ENCODE results near the gene LMBRD2.

LMBRD2 gene

GRCh38 chr5:36174119-36174518 lies 22.4 kb upstream of the LMBRD2 start:
- H3K4me1 ChIP-seq (ENCODE audit: insufficient read depth, low read length), result no peaks in the 10 kb centered on the region
- H3K9ac ChIP-seq (ENCODE audit: low read depth, low read length), result no peak overlapping the region
- H3K9me3 ChIP-seq (ENCODE audit: control insufficient read depth, insufficient read depth, low read length), result no peaks in the 10 kb centered on the region
- peaks cover 17% of the 10 kb centered on the region for H3K36me3 ChIP-seq (ENCODE audit: insufficient read depth, low read length)

GRCh38 chr5:36173426-36173825 lies 21.7 kb upstream of the LMBRD2 start:
- no peak overlapping the region for H3K9ac ChIP-seq (ENCODE audit: low read depth, low read length)
- no peaks in the 10 kb centered on the region for H3K4me1 ChIP-seq (ENCODE audit: insufficient read depth, low read length)
- no peaks in the 10 kb centered on the region for H3K9me3 ChIP-seq (ENCODE audit: control insufficient read depth, insufficient read depth, low read length)
- H3K36me3 ChIP-seq (ENCODE audit: insufficient read depth, low read length), result peaks cover 17% of the 10 kb centered on the region

DNA sequence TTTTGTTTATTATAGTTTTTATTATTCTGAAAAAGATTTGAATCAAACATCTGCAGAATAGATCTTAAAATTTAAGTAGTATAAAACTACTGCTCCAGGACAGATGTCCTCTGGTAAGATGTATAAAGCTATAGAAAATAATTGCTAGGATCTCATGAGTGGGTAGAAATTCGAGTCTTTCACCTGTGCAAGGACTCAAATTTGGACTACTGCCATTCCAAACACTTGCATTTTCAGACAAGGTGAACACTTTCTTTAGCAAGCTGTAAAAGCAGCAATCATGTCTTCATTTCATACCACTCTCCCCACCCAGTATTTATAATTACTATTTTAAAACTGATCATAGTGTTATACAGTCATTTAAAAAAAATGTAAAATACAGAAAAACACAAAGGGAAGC lies 20.9 kb upstream of the LMBRD2 start:
- H3K9ac ChIP-seq (ENCODE audit: low read depth, low read length), result no peak overlapping the region
- no peaks in the 10 kb centered on the region for H3K9me3 ChIP-seq (ENCODE audit: control insufficient read depth, insufficient read depth, low read length)
- no peaks in the 10 kb centered on the region for H3K4me1 ChIP-seq (ENCODE audit: insufficient read depth, low read length)
- H3K36me3 ChIP-seq (ENCODE audit: insufficient read depth, low read length), result peaks cover 13% of the 10 kb centered on the region

- no peaks in the 10 kb centered on the region for H3K4me1 ChIP-seq (ENCODE audit: insufficient read depth, low read length)
- H3K36me3 ChIP-seq (ENCODE audit: insufficient read depth, low read length), result peaks cover 16% of the 10 kb centered on the region
- no peaks in the 10 kb centered on the region for H3K9me3 ChIP-seq (ENCODE audit: control insufficient read depth, insufficient read depth, low read length)
- no peak overlapping the region for H3K9ac ChIP-seq (ENCODE audit: low read depth, low read length)
Measured at GRCh38 chr5:36170832-36171424, 19.2 kb upstream of the LMBRD2 start.

GRCh38 chr5:36168737-36169136 lies 17.1 kb upstream of the LMBRD2 start:
- Histone ChIP-seq H3K4me1 (ENCODE audit: insufficient read depth, low read length) (no peaks in the 10 kb centered on the region), H3K9ac (ENCODE audit: low read depth, low read length) (no peak overlapping the region), H3K36me3 (ENCODE audit: insufficient read depth, low read length) (peaks cover 11% of the 10 kb centered on the region), H3K9me3 (ENCODE audit: control insufficient read depth, insufficient read depth, low read length) (no peaks in the 10 kb centered on the region)

GRCh38 chr5:36164461-36164860 lies 12.8 kb upstream of the LMBRD2 start:
- no peak overlapping the region for H3K9ac ChIP-seq (ENCODE audit: low read depth, low read length)
- peaks cover 12% of the 10 kb centered on the region for H3K36me3 ChIP-seq (ENCODE audit: insufficient read depth, low read length)
- H3K4me1 ChIP-seq (ENCODE audit: insufficient read depth, low read length), result no peaks in the 10 kb centered on the region; the same call in 1 of the 2 replicates

GRCh38 chr5:36162810-36163486 lies 11.3 kb upstream of the LMBRD2 start:
- H3K9ac ChIP-seq (ENCODE audit: low read depth, low read length), result no peak overlapping the region
- H3K9me3 ChIP-seq (ENCODE audit: control insufficient read depth, insufficient read depth, low read length), result no peaks in the 10 kb centered on the region
- H3K36me3 ChIP-seq (ENCODE audit: insufficient read depth, low read length), result peaks cover 16% of the 10 kb centered on the region
- H3K4me1 ChIP-seq (ENCODE audit: insufficient read depth, low read length), result no peaks in the 10 kb centered on the region; the same call in 1 of the 2 replicates

More at GRCh38 chr5:36164461-36164860, 12.8 kb upstream of the LMBRD2 start:
- no peaks in the 10 kb centered on the region for H3K9me3 ChIP-seq (ENCODE audit: control insufficient read depth, insufficient read depth, low read length)

DNA sequence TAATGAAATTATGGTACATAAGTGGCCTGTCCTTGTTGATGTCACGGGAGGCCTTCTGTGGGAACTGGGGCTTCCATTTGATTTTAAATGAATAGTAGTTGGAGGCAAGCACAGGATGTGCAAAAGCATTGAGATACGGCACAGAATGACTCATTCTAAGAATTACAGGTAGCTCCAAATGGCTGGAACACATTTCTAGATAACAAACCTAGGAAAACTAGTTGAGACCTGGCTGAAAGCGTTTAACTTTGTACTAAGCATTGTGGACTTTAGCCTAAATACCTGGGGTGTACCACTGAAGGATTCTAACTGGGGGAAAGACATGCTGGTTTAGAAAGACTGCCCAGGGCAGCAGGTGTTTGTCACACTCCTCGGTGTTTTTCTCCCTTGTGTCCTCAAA lies 9.7 kb upstream of the LMBRD2 start:
- peaks cover 22% of the 10 kb centered on the region for H3K36me3 ChIP-seq (ENCODE audit: insufficient read depth, low read length)
- H3K9me3 ChIP-seq (ENCODE audit: control insufficient read depth, insufficient read depth, low read length), result no peaks in the 10 kb centered on the region
- no peak overlapping the region for H3K9ac ChIP-seq (ENCODE audit: low read depth, low read length)
- no peaks in the 10 kb centered on the region; the same call in 1 of the 2 replicates for H3K4me1 ChIP-seq (ENCODE audit: insufficient read depth, low read length)

DNA sequence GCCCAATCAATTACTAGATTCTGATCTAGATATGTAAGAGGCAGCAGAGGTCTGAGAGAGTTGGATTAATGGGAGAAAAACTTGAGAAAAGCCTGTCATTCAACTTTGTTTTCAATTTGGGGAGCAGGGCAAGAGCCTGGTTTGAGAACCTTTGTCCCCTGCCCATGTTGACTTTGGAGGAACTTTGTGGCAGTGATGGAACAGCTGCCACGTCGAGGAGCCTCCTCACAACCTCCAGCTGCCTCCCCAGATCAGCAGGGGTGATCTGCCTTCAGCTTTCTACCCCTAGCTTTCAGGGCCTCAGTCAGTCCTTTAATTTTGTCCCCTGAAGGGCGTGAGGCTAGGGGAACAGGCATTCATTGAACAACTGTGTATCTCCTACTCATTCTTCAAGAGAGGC lies 8.9 kb upstream of the LMBRD2 start:
- Histone ChIP-seq H3K9ac (ENCODE audit: low read depth, low read length) (no peak overlapping the region), H3K4me1 (ENCODE audit: insufficient read depth, low read length) (no peaks in the 10 kb centered on the region; the same call in 1 of the 2 replicates), H3K36me3 (ENCODE audit: insufficient read depth, low read length) (peaks cover 24% of the 10 kb centered on the region), H3K9me3 (ENCODE audit: control insufficient read depth, insufficient read depth, low read length) (no peaks in the 10 kb centered on the region)

DNA sequence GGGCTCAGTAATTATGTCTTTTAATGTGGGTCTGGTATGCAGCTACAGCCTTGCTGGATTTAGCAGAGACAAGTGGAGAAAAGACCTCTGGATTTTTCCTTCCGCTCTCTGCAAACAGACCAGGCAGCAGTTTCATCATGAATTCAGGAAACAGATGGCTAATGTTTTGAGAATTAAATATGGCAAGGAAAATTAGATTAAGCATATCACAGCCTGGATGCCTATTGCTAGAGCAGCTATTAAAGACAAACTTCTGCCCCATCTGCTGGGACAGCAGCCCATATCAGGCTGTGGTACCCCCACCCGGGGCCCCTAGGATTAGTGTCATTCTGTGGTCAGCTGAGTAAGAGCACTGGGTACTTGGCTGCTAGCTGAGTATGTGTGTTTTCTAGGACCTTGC lies 6.5 kb upstream of the LMBRD2 start:
- Histone ChIP-seq H3K4me1 (ENCODE audit: insufficient read depth, low read length) (no peaks in the 10 kb centered on the region; the same call in 1 of the 2 replicates), H3K36me3 (ENCODE audit: insufficient read depth, low read length) (peaks cover 20% of the 10 kb centered on the region), H3K9ac (ENCODE audit: low read depth, low read length) (no peak overlapping the region), H3K9me3 (ENCODE audit: control insufficient read depth, insufficient read depth, low read length) (no peaks in the 10 kb centered on the region)

DNA sequence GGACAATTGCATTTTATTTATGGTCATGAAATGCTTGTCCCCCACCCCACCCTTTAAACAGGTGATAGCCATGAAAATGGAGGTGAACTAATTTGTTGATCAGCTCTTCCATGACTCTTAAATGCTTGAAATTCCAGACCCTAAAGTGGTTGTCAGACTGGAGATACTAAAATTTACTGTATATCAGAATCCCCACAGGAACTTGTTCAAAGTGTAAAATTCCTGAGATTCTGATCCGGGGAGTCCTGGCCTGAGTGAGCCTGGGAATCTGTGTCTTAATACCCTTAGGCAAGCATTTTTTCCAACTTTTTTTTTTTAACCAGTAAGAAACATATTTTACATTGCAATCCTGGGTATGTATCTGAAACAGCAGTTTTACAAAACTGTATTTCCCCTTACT lies 4.9 kb upstream of the LMBRD2 start:
- no peak overlapping the region for H3K9ac ChIP-seq (ENCODE audit: low read depth, low read length)
- H3K36me3 ChIP-seq (ENCODE audit: insufficient read depth, low read length), result peaks cover 20% of the 10 kb centered on the region
- H3K4me1 ChIP-seq (ENCODE audit: insufficient read depth, low read length), result no peaks in the 10 kb centered on the region
- no peaks in the 10 kb centered on the region for H3K9me3 ChIP-seq (ENCODE audit: control insufficient read depth, insufficient read depth, low read length)

GRCh38 chr5:36156121-36156601 lies 4.5 kb upstream of the LMBRD2 start:
- peaks cover 20% of the 10 kb centered on the region for H3K36me3 ChIP-seq (ENCODE audit: insufficient read depth, low read length)
- H3K4me1 ChIP-seq (ENCODE audit: insufficient read depth, low read length), result no peaks in the 10 kb centered on the region
- no peaks in the 10 kb centered on the region for H3K9me3 ChIP-seq (ENCODE audit: control insufficient read depth, insufficient read depth, low read length)
- H3K9ac ChIP-seq (ENCODE audit: low read depth, low read length), result no peak overlapping the region

DNA sequence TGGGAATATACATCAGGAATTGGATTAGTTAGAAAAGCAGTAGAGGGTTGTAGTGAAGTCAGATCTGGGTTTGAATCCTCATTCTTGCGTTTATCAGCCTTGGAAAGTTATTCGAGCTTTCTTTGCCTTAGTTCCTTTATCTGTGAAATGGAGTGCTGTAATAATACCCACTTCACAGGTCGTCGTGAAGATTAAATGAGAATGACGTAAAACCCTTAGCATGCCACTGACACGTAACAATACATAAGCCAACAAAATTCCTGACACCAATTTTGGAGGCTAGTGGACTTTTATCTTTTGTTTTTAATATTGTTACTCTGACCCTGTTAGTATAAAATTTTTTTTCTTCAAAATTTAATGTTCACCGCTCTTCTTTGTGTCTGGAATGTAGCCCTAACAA lies 3.6 kb upstream of the LMBRD2 start:
- Histone ChIP-seq H3K9ac (ENCODE audit: low read depth, low read length) (no peak overlapping the region), H3K4me1 (ENCODE audit: insufficient read depth, low read length) (0 out of 2 replicates have a peak, but pooled peaks cover 3% of the 10 kb centered on the region), H3K36me3 (ENCODE audit: insufficient read depth, low read length) (peaks cover 20% of the 10 kb centered on the region), H3K9me3 (ENCODE audit: control insufficient read depth, insufficient read depth, low read length) (no peaks in the 10 kb centered on the region)

- H3K4me1 ChIP-seq (ENCODE audit: insufficient read depth, low read length), result 0 out of 2 replicates have a peak, but pooled peaks cover 3% of the 10 kb centered on the region
- peaks cover 14% of the 10 kb centered on the region for H3K36me3 ChIP-seq (ENCODE audit: insufficient read depth, low read length)
- no peaks in the 10 kb centered on the region for H3K9me3 ChIP-seq (ENCODE audit: control insufficient read depth, insufficient read depth, low read length)
- no peak overlapping the region for H3K9ac ChIP-seq (ENCODE audit: low read depth, low read length)
Measured at GRCh38 chr5:36153726-36154125, 2.0 kb upstream of the LMBRD2 start.

GRCh38 chr5:36153298-36153677 lies 1.6 kb upstream of the LMBRD2 start:
- H3K36me3 ChIP-seq (ENCODE audit: insufficient read depth, low read length), result peaks cover 14% of the 10 kb centered on the region
- H3K4me1 ChIP-seq (ENCODE audit: insufficient read depth, low read length), result 0 out of 2 replicates have a peak, but pooled peaks cover 3% of the 10 kb centered on the region
- H3K9ac ChIP-seq (ENCODE audit: low read depth, low read length), result no peak overlapping the region
- H3K9me3 ChIP-seq (ENCODE audit: control insufficient read depth, insufficient read depth, low read length), result no peaks in the 10 kb centered on the region

Measured in ES-I3 (cell line).